GM12892 (cell line): Measurements from ENCODE around the gene CFL1.
"Not testable (repeated sequence)": the region's sequence is repeated elsewhere in the genome, so short reads cannot be mapped to it uniquely, and the experiment has no call there.

Experiments
- DNase-seq: peaks from one replicate; pipeline ENCODE4 v3.0.0; 2011; ENCODE audit not compliant: insufficient read length
- FAIRE-seq: peaks from 2 replicates; lab custom pipeline; 2011; peaks lifted over from hg19 to GRCh38; lab: Jason Lieb, UNC
- POLR2A ChIP-seq: IDR thresholded peaks from 2 replicates; pipeline ENCODE4 v1.6.1; 2011; ENCODE audit warnings: low read depth, low read length, control low read depth
- POLR2AphosphoS5 ChIP-seq: IDR thresholded peaks from 2 replicates; pipeline ENCODE4 v1.6.1; 2011; ENCODE audit warnings: low read depth, low read length, control low read depth
- TAF1 ChIP-seq: IDR thresholded peaks from 2 replicates; pipeline ENCODE4 v1.6.1; 2011; ENCODE audit warnings: low read depth, mild to moderate bottlenecking, control low read depth, low read length, borderline replicate concordance

CFL1 gene

DNA sequence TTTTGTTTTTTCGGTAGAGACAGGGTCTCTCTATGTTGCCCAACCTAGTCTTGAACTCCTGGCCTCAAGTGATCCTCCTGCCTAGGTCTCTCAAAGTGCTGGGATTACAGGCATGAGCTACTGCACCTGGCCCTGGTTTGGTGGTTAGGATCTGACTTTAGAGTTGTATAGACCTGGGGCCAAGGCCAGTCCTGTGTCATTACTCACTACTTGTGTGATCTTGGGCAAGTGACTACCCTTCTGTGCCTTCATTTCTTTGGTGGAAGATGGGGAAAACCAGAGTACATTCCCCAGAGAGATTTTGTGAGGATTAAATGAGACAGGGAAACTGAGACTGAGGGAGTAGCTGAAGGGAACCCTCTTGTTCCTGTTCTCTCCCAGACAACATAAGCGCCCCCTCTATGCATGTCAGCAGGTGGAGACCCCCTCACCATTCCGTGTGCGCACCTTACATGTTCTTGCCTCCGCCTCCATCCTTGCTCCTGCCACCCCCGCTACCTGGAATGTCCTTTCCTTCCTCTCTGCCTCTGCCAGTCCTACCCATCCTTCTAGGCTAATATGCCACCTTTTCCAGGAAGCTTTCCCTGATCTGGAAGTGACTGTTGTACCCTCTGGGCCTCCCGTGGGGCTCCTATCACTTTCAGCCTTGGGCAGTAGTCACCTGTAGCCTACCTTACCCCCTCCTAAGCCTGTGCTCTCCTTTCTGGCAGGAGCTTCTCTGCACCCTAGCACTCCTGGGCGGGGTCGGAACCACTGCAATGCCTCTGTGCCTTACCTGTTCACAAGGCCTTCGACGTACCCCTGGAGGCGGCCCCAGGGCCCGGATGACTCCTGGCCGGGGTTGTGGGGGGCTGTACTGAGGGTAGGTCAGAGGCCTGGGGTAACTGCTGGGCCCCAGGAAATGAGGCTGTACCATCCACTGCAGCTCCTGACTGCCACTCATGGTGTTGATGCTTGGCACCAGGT is 38.3 kb upstream of the CFL1 start:
- TF ChIP-seq POLR2A (no peak), TAF1 (no peak), POLR2AphosphoS5 (no peak)
- FAIRE-seq (no peak), DNase-seq (no peak)

- TF ChIP-seq POLR2A, result no peak
- TF ChIP-seq POLR2AphosphoS5, result no peak
- no peak for TF ChIP-seq TAF1
- no peak for DNase-seq
- FAIRE-seq, result no peak
These were observed 37.6 kb upstream of the CFL1 start for GRCh38 chr11:65895482-65895981.

- peak; percentile 89 for FAIRE-seq
- TF ChIP-seq POLR2AphosphoS5 (peak; percentile 68; the same call in 1 of the 2 replicates), POLR2A (peak; percentile 66; the same call in 1 of the 2 replicates), TAF1 (no peak)
- DNase-seq, result no peak
These were observed 36.1 kb upstream of the CFL1 start for GRCh38 chr11:65894034-65894591.

- TF ChIP-seq TAF1 (no peak), POLR2AphosphoS5 (0 out of 2 replicates have a peak, but pooled peaks have one; percentile 27)
- no peak for FAIRE-seq
These were observed 34.8 kb upstream of the CFL1 start for GRCh38 chr11:65892661-65893317.

GRCh38 chr11:65892137-65892540 is 34.2 kb upstream of the CFL1 start:
- peak; percentile 40 for FAIRE-seq
- not testable (repeated sequence) for DNase-seq

More at GRCh38 chr11:65892661-65893317, 34.8 kb upstream of the CFL1 start:
- no peak for DNase-seq

DNA sequence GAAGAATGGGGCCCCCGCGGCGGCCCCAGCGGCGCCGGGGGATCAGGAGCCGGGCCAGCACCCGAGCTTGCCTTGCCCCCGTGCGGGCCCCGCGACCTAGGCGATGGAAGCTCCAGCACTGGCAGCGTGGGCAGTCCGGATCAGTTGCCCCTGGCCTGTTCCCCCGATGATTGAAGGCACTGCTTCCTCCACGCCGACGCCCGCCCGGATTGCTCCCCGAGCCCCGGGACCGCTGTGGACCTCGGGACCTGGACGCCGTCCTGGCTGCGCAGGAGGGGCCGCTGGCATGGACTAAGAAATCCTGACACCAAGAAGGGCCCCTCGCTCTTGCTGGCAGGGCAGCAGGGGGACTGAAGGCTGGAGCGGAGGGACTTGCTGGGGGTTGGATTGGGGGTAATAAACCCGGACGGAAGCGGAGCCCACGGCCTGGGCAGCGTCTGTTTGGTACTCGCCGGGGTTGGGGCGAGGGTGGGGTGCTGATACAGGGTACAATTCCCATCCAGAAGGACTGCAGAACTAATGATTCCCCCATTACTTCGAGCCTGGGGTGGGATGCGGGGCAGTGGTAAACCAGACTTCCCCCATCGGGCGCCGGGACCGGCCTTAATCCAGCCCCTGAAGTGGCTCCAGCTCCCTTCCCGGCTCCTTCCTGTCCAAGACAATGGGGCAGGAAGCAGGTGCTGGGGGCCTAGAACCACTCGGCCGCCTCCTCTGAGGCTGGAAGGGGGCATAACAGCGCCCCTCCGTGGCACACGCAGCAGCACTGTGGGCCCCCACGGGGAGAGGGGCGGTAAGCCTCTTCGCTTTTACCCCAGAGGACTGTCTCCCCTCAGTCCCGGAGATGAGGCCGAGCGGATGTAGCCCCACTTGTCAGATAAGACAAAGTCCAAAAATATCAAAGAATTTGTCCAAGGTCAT is 33.5 kb upstream of the CFL1 start:
- DNase-seq (no peak), FAIRE-seq (peak; percentile 69)
- TF ChIP-seq POLR2A, result peak; percentile 22; the same call in 1 of the 2 replicates
- TF ChIP-seq TAF1, result no peak
- TF ChIP-seq POLR2AphosphoS5, result no peak

- TF ChIP-seq TAF1, result peak; percentile 89
- TF ChIP-seq POLR2A, result peak; percentile 99
- peak; percentile 96 for TF ChIP-seq POLR2AphosphoS5
- FAIRE-seq (peak; percentile 98), DNase-seq (peak; percentile 91)
These were observed 32.6 kb upstream of the CFL1 start, which contains the start of gene CCDC85B for GRCh38 chr11:65890324-65891218. CCDC85B (plus strand) TSS chr11:65890673; CDS start chr11:65890784, 111 bp downstream.

DNA sequence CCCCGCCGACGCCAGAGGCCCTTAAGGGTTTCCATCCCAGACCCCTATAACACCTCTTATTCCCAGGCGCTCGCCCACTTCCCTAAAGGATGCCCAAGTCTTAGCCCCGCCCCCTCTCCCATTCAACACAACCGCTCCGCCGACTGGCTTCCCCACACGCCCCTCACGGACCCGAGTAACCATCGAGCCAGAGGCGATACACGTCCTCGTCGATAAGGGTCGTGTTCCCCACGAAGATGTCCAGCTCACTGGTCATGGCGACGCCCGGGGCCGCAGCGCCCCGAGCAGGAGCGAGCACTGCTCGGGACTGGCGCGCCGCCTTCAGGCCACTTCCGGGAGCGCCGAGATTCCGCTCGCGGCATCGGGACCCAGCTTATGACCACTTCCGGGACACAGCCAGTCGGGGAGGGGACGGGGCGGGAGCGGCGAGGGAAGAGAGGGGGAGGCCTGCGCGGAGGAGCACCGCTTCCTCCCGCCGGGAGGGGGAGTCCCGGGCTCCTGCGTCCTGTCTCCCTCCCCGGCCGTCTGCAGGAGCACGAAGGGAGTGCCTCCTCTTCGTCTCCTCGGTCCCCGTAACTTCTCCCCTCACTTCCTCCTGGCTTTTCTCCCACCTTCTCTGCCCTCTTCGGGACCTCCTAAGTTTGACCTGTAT is 30.3 kb upstream of the CFL1 start, which contains the start of gene FIBP:
Gene FIBP (minus strand): TSS at position 309 of the 652 bp plus-strand sequence. CDS start 53 bp downstream, at position 256.
- peak; percentile 99 for DNase-seq
- 0 out of 2 replicates have a peak, but pooled peaks have one; percentile 25 for TF ChIP-seq TAF1
- TF ChIP-seq POLR2AphosphoS5, result peak; percentile 87
- TF ChIP-seq POLR2A, result peak; percentile 90
- peak; percentile 98 for FAIRE-seq

GRCh38 chr11:65887723-65888162 is 29.8 kb upstream of the CFL1 start:
- DNase-seq (no peak), FAIRE-seq (no peak)
- TF ChIP-seq TAF1, result no peak
- TF ChIP-seq POLR2A, result no peak
- no peak for TF ChIP-seq POLR2AphosphoS5
